ENCODE results near the gene COL5A1.

COL5A1 gene

GRCh38 chr9:134641173-134641989 lies at the start of gene COL5A1:
COL5A1 (plus strand) TSS chr9:134641803; CDS start chr9:134642188, 385 bp downstream.
- FAIRE-seq: no peak

DNA sequence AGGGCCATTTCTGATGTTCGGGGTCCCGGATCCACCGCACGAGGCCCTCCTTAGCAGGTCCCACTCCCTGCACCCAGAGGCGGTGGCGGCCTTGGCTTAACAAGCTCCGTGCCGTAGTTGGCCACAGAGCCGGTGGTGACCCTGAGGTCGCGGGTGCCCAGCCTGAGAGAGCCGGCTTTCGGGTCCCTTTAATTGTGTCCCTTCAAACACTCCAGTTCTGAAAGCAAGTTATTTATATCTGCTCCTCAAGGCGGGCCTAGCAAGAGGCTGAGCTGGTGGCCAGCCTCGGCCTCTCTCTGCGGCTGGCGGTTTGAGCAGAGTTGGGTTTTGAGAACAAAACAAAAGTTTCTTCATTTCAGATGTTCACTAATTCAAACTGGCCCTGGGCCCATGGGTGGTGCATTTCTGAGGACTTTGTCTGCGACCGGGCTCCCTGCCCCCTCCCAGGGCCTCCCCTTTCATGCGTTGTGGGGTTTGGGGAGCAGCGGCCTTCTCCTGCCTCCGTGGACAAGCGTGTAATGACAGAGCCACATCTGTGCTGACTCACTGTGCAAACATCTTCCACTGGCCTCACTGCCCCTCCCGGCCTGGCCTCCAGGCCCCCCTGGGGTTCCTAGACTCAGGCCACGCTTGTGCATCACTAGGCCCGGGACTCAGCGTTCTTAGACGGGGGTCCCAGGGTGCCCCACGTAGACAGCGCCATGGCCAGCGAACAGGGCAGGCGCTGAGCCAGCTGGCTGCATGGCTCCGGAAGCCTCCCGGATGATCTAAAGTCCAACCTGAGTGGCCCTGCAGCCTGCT lies 49.4 kb upstream of the COL5A1 start:
- FAIRE-seq: no peak

GRCh38 chr9:134592819-134593200 lies 48.8 kb upstream of the COL5A1 start:
- no peak for FAIRE-seq

GRCh38 chr9:134593286-134594077 lies 48.1 kb upstream of the COL5A1 start:
- no peak for FAIRE-seq

DNA sequence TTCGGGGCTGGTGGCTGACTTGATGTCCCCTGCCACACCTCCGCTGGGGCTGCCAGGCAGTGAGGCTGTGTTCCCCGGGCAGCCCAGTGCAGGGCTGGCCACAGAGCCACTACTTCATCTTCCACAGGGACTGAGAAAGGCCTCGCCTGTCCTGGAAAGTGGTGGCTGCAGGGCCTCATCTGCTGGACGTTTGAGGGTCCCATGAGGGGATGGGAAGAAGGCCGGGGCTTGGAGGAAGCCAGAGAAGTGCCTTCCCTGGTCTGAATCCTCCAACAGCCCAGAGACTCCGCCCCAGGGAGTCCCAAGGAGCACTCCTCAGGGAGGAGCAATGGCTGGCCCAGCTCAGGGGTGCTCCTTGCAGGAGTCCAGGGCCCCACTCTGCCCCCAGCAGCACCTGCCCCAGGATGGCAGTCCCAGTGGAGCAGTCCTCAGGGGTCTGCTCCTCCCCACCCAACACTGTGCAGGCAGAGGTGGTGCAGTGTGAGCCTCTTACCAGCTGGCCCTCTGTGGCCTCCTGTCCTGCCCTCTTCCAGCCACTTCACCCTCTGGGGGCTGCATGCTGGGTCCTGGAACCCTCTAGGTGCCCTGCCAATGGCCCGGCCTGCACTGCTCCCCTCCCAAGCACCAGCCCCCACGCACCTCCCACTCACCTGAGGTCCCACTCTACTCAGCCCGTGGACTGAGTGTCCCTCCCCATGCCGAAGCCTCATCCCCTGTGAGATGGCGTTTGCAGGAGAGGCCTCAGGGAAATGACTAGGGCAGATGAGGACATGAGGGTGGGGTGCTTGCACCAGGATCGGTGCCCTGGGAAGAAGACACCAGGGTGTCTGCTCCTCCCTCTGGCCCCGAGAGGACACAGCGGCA lies 47.3 kb upstream of the COL5A1 start:
- no peak for FAIRE-seq

DNA sequence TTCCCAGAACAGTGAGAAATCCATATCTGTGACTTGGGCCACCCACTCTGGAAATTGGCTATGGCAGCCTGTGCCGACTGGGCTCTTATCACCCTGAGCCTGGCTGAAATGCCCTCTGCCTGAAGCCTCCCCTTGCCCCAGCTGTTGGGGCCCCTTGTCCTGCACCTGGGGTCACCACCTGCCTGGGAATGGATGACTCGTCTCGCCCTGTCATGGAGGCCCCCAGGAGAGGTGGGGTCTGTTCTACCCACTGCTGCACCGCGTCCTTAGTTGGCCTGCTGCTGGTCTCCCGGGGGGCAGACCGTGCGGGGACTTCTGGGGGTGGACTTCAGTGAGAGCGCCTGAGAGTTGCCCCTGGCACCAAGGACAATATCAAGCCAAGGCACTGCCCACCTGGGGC lies 46.6 kb upstream of the COL5A1 start:
- no peak for FAIRE-seq

DNA sequence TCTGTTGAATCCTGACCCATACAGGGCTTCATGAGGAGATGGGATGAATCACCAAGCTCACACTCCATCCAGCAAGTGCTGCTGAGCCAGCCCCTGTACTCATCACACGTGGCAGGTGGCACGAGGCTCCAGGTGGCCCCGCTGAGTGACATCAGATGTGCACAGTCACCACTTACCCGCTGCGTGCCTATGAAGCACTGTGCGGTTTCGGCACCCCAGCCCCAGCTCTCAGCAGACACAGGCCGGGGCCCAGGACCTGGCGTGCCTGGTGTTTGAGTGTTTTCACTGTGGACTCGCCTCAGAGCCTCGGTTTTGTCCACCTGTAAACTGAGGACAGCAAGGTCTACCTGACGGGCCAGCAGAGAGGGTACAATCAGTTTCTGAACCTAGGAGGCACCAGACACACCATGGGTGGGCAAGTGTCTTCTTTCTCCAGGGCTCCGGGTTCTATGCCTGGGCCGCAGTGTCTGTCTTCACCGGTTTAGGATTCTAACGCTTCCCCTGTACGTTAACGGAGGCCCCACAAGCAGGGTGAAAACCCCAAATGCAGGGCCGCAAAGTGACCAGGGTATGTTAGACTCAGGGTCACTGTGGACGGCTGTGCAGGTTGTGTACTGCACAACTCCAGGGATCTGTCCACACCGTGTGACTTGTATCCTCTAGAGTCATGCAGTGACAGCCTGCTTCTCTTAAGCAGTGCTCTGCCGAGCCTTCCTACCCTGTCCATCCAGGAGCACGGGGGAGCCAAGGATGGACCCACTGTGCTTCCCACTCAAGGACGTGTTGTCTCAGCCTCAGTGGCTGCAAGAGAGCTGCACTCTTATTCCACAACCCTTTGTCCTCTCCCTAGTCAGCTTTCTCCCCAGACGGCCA lies 44.3 kb upstream of the COL5A1 start:
- FAIRE-seq: no peak

GRCh38 chr9:134597957-134598883 lies 43.4 kb upstream of the COL5A1 start:
- no peak for FAIRE-seq

DNA sequence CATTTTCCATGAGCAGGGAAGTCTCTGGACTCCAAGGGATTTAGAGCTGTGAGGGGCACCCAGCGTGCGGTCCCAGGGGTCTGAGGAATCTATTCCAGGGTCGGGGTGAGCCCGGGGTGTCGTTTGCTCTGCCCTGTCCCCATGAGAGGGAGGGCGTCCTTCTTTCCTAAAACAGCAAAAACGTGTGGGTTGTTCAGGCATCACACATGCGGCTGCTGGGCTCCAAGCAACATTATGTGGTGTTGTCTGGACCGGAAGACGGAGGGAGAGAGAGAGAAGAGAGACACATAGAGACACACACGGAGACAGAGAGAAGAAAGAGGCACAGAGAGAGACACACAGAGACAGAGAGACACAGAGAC lies 42.7 kb upstream of the COL5A1 start:
- no peak for FAIRE-seq

DNA sequence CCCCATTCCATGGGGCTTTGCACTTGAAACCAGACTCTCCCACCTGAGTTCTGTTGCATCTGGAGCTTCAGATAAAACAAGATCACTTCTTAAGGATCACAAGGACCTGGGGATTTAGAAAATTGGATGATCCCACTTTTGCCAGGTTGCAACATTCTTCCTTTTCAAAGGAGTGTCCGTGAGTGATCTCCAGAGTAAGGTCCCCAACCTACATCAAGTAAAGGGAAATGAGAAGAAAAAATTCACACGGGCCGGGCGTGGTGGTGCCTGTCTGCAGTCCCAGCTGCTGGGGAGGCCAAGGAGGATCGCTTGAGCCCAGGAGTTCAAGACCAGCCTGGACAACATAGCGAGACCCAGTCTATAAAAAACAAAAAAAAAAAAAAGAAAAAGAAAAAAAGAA lies 41.2 kb upstream of the COL5A1 start:
- FAIRE-seq: no peak

GRCh38 chr9:134600836-134601638 lies 40.6 kb upstream of the COL5A1 start:
- FAIRE-seq: no peak

DNA sequence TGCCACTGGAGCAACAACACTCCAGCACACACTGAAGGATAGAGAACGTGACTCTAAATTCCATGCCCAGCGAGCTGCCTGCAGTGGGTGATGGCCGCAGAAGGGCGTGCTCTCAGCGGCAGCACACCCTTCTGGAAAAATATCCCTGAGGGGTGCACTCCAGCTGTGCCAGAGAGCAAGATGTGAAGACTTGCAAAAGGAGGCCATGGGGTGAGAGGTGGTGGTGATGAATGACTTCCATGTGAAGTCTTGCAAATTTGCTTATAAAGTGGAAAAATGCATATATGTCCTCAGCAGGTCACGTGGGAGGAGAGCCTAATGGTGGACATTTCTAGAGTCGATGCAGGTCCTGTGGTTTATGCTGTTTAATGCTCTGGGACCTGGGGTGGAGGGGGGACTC lies 39.8 kb upstream of the COL5A1 start:
- FAIRE-seq: no peak

- no peak for FAIRE-seq
Observed at GRCh38 chr9:134602547-134603362, 38.8 kb upstream of the COL5A1 start.

GRCh38 chr9:134604834-134605233 lies 36.8 kb upstream of the COL5A1 start:
- no peak for FAIRE-seq

DNA sequence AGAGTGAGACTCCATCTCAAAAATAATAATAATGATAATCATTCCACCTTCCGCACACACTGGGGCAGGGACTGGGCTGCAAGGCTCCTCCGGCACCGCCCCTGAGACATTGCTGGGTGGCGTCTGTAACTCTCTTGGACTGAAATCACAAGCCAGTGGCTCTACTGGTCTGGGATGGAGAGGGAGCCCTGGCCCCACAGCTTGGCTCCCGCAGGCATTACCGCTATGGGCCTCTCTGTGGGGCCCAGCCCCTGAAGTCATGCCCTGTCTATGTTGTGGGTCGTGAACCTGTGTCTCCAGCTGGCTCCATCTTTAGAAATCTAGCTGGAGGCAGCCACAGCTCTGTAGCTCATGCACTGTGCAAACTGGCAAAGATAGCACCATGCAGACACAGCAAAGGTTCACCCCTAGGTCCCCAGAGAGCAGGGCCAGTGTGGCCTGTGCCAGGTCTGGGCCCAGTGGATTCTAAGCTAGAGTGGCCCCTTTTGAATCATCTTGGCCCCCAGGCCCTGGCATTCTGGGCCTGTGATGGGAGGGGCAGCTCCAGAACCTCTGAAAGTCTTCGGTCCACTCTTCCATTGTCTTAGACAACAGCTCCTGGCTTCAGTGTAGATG lies 36.1 kb upstream of the COL5A1 start:
- no peak for FAIRE-seq

DNA sequence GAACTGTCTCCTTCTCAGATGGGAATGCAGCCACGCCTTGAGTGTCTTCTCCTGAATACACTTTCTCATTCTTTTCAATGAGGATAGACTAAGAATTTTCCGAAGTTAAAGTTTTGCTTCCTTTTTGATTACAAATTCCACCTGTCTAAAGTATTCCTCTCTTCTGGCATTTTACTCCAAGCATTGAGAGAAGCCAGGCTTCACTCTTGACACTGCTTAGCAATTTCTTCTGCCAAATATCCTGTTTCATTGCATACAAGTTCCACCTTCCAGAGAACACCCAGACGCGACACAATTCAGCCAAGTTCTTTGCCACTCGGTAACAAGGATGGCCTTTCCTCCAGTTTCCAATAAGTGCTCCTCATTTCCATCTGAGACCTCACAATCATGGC lies 35.6 kb upstream of the COL5A1 start:
- no peak for FAIRE-seq

DNA sequence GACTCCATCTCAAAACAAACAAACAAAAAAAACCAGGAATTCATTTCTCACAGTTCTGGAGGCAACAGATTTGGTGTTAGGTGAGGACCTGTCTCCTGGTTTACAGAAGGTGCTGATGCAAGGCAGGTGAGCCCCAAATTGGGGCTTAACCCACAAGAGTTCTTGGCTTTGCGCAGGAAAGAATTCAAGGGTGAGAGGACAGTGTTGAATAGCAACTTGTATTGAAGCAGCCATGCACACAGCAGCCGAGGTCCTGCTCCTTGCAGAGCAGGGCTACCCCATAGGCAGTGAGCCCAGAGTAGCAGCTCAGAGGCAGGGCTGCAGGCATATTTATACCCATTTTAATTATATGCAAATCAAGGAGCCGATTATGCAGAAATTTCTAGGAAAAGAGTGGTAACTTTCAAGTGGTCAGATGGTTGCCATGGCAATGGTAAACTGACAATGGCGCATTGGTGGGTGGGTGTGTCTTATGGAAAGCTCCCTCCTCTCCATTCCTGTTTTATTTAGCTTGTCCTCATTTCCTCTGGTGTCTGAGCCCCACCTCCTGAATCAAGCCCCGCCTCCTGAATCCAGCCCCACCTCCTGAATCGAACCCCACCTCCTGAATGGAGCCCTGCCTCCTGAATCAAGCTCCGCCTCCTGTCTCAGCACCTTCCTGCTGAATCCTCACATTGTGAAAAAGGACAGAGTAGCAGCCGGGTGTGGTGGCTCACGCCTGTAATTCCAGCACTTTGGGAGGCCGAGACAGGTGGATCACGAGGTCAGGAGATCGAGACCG lies 34.5 kb upstream of the COL5A1 start:
- FAIRE-seq: no peak
